GM12878 (cell line): Measurements from ENCODE around the gene SLC20A1. TPM values are rescaled to one million over a fixed set of nuclear protein-coding genes. Genes with fewer than 3 reads are reported as not detected.

Experiments
- ATAC-seq: fragments of 200-7000 bp; cut with Tn5 transposase; 3 replicates; pipeline ENCODE4 v1.9.1; 2020; ENCODE audit warnings: mild to moderate bottlenecking, moderate library complexity
- BruUV-seq: library from RNA; stranded (reverse); fragments of 400-500 nt; replicated peaks from 2 replicates; lab custom pipeline; 2021; lab: Mats Ljungman, UMichigan
- CTCF ChIA-PET: fragments of 300-600 bp; sonication (Branson Sonifier 250); formaldehyde crosslinking; extraction: SDS; loops from one replicate; lab custom pipeline; 2021; ENCODE audit warnings: inconsistent platforms; lab: Yijun Ruan, JAX
- POLR2A ChIA-PET: fragments of 350-600 bp; formaldehyde crosslinking; extraction: SDS; loops from one replicate; lab custom pipeline; 2021; ENCODE audit warnings: inconsistent platforms; lab: Charles Lee
- RAD21 ChIA-PET: fragments of 300-600 bp; sonication (Branson Sonifier 250); formaldehyde crosslinking; loops from one replicate; lab custom pipeline; 2023; ENCODE audit warnings: antibody characterized with exemption; ENCODE audit not compliant: unreplicated experiment; lab: Charles Lee
- SMC1A ChIA-PET: fragments of 300-600 bp; sonication (Branson Sonifier 250); formaldehyde crosslinking; loops from one replicate; lab custom pipeline; 2023; ENCODE audit not compliant: unreplicated experiment, uncharacterized antibody; lab: Charles Lee
- DNase-seq: peaks from one replicate; pipeline ENCODE4 v3.0.0-alpha.2; 2011; ENCODE audit warnings: low read depth, low spot score
- FAIRE-seq: peaks from 3 replicates; lab custom pipeline; 2011; peaks lifted over from hg19 to GRCh38; lab: Jason Lieb, UNC
- H2AFZ ChIP-seq: 2 replicates; pipeline ENCODE4 v1.6.0; 2011; ENCODE audit warnings: low read depth, low read length, control low read depth; ENCODE audit not compliant: control insufficient read depth
- H3K27ac ChIP-seq: 2 replicates; pipeline ENCODE4 v1.5.1; 2011; ENCODE audit warnings: control low read depth; ENCODE audit not compliant: control insufficient read depth, insufficient read depth
- H3K27me3 ChIP-seq, 2 experiments: replicated peaks in 1 of 2; 2 replicates each; pipeline versions ENCODE4 v1.6.0 to v1.6.1; 2011; ENCODE audit warnings: low read length in 1 of 2; ENCODE audit not compliant: control insufficient read depth in 2 of 2, insufficient read depth in 2 of 2
- H3K36me3 ChIP-seq, 2 experiments: 2 replicates each; pipeline ENCODE4 v1.5.1; 2011; ENCODE audit warnings: low read length in 1 of 2; ENCODE audit not compliant: control insufficient read depth in 2 of 2, insufficient read depth in 2 of 2
- H3K4me1 ChIP-seq: 2 replicates; pipeline ENCODE4 v1.6.1; 2011; ENCODE audit warnings: mild to moderate bottlenecking, low read length, moderate library complexity, mixed read lengths; ENCODE audit not compliant: control insufficient read depth, insufficient read depth
- H3K4me2 ChIP-seq: 2 replicates; pipeline ENCODE4 v1.6.0; 2011; ENCODE audit warnings: control low read depth; ENCODE audit not compliant: control insufficient read depth, insufficient read depth
- H3K4me3 ChIP-seq: fragments of 200-600 bp; sonication (generic); 2 replicates; pipeline ENCODE4 v1.5.1; 2016
- H3K79me2 ChIP-seq: 2 replicates; pipeline ENCODE4 v1.6.0; 2011; ENCODE audit warnings: low read length; ENCODE audit not compliant: control insufficient read depth, insufficient read depth
- H3K9ac ChIP-seq: 2 replicates; pipeline ENCODE4 v1.8.0; 2011; ENCODE audit warnings: low read length, control low read depth, mixed read lengths; ENCODE audit not compliant: control insufficient read depth, insufficient read depth
- H3K9me3 ChIP-seq: replicated peaks from 3 replicates; pipeline ENCODE4 v1.5.1; 2011; ENCODE audit warnings: mild to moderate bottlenecking, low read length; ENCODE audit not compliant: control insufficient read depth, insufficient read depth
- H4K20me1 ChIP-seq: 2 replicates; pipeline ENCODE4 v1.6.0; 2011; ENCODE audit not compliant: control insufficient read depth, insufficient read depth
- BRCA1 ChIP-seq: IDR thresholded peaks from 2 replicates; pipeline ENCODE4 v1.6.1; 2011; ENCODE audit warnings: low read depth, low read length, improper control_type of control experiment
- E2F4 ChIP-seq: IDR thresholded peaks from 2 replicates; pipeline ENCODE4 v1.6.1; 2012; ENCODE audit warnings: low read depth, low read length, improper control_type of control experiment
- ESRRA ChIP-seq: IDR thresholded peaks from 2 replicates; pipeline ENCODE4 v1.6.1; 2012; ENCODE audit warnings: mild to moderate bottlenecking, low read length, improper control_type of control experiment
- FOXK2 ChIP-seq: fragments of 450-650 bp; IDR thresholded peaks from 2 replicates; pipeline ENCODE4 v1.6.1; 2017; ENCODE audit warnings: mild to moderate bottlenecking, moderate library complexity
- IKZF1 ChIP-seq: fragments of 450-650 bp; conservative IDR thresholded peaks from 2 replicates; pipeline ENCODE4 v1.6.1; 2017; ENCODE audit warnings: antibody characterized with exemption, mild to moderate bottlenecking
- NR2F1 ChIP-seq: fragments of 450-650 bp; conservative IDR thresholded peaks from 2 replicates; pipeline ENCODE4 v1.6.1; 2017; ENCODE audit warnings: mild to moderate bottlenecking
- POU2F2 ChIP-seq: IDR thresholded peaks from 3 replicates; pipeline ENCODE4 v1.6.1; 2011; ENCODE audit warnings: low read depth, mild to moderate bottlenecking, low read length, borderline replicate concordance
- SIN3A ChIP-seq: IDR thresholded peaks from 2 replicates; pipeline ENCODE4 v1.6.1; 2012; ENCODE audit warnings: low read depth, low read length, improper control_type of control experiment
- ZBTB11 ChIP-seq: fragments of 450-650 bp; formaldehyde crosslinking; IDR thresholded peaks from 2 replicates; pipeline ENCODE4 v1.5.0; 2022; ENCODE audit warnings: mild to moderate bottlenecking, missing genetic modification characterization
- WGBS: methylation state at CpG from one replicate; pipeline ENCODE4 v1.1.6; 2016; ENCODE audit warnings: low lambda C conversion rate; ENCODE audit not compliant: insufficient replicate concordance, insufficient coverage; ENCODE audit errors: missing lambda C conversion rate; 5-methylcytosine and 5-hydroxymethylcytosine counted together
- in situ Hi-C: fragments of 300-500 bp; cut with MboI; formaldehyde crosslinking; loops from 9 replicates; pipeline ENCODE4 v1.14.3; 2018; ENCODE audit warnings: mixed read lengths
- intact Hi-C: fragments of 100-400 bp; cut with micrococcal nuclease; formaldehyde crosslinking; loops from one replicate; pipeline ENCODE4 v1.14.2; 2022; ENCODE audit not compliant: unreplicated experiment
- polyA plus RNA-seq, 11 experiments: library from polyadenylated mRNA; depleted of rRNA in 4 of 11; unstranded in 6 of 11; stranded (reverse) in 5 of 11; fragments of >200 nt; fragmentation: Nextera tagmentation in 4 of 11; fragmentation: Illumina TruSeq in 1 of 11; extraction: Ambion mirVana in 4 of 11; extraction: Trizol in 1 of 11; gene quantifications; 1 replicate in 1 of 11; 2 replicates in 10 of 11; pipeline versions ENCODE4 v1.2.1 to v1.2.3, GENCODE V29; 2011 to 2016; ENCODE audit warnings: inconsistent platforms in 2 of 11, missing spikeins in 2 of 11, low read depth in 1 of 11
- total RNA-seq, 4 experiments: library from RNA; depleted of rRNA in 3 of 4; stranded (reverse); fragments of >200 nt in 3 of 4; fragmentation: Illumina TruSeq in 1 of 4; extraction: Trizol in 1 of 4; gene quantifications; 2 replicates each; pipeline versions ENCODE4 v1.2.1 to v1.2.3, GENCODE V29; 2013 to 2021

Gene SLC20A1
- total and polyA plus RNA-seq, 10 of the 15 experiments (the other 5 are each of a cell fraction or from before 2014, with no cell fraction given): 21.2 to 59.1 (median 43.2) TPM

GRCh38 chr2:112640467-112640799, 5.3 kb upstream of the SLC20A1 start:
- no peak for DNase-seq
- ChIA-PET RAD21 (interaction anchor here (9.9 kb wide), 1 partner anchor 85 kb away, joined by 117 read pairs; no protein-coding TSS in a partner anchor), POLR2A (interaction anchor here (1.0 to 8.9 kb wide), 3 partner anchors 10 to 85 kb away, joined by 4 to 143 read pairs (median 5); no protein-coding TSS in a partner anchor), CTCF (interaction anchor here (1.9 to 9.7 kb wide), 2 partner anchors 12 to 85 kb away, joined by 5 to 155 read pairs; no protein-coding TSS in a partner anchor), SMC1A (interaction anchor here (0.6 to 9.1 kb wide), 6 partner anchors 8 to 90 kb away, joined by 3 to 118 read pairs (median 3); no protein-coding TSS in a partner anchor)
- Histone ChIP-seq H3K79me2 (0 out of 2 replicates have a peak, but pooled peaks cover 1% of the 10 kb centered on the region), H3K27me3 (peaks cover 0 to 2% of the 10 kb centered on the region in 2 experiments; a peak in 2 of 4 replicates), H3K27ac (no peak overlapping the region), H3K4me2 (no peak overlapping the region), H3K4me3 (no peak overlapping the region), H3K9me3 (no peaks in the 10 kb centered on the region), H3K4me1 (peaks cover 20% of the 10 kb centered on the region), H2AFZ (no peak overlapping the region), H4K20me1 (no peaks in the 10 kb centered on the region), H3K9ac (no peak overlapping the region), H3K36me3 (no peaks in the 10 kb centered on the region)
- 91% methylated on average over 2 of the region's 2 CpGs for WGBS
- intact Hi-C loops: no loop called here
- no peak for FAIRE-seq
- TF ChIP-seq E2F4 (no peak), BRCA1 (no peak), IKZF1 (no peak), SIN3A (no peak), FOXK2 (no peak), NR2F1 (no peak), ZBTB11 (CRISPR knock-in tag) (no peak), ESRRA (no peak), POU2F2 (no peak)
- no TSS peak for BruUV-seq
- in situ Hi-C loops: no loop called here
- no peak for ATAC-seq
